DOHH2 (cell line): ENCODE data around the gene PRAME.

Source experiments
- CTCF ChIP-seq: fragments of 200-600 bp; sonication (generic); IDR thresholded peaks from one replicate; pipeline ENCODE4 v1.5.1; 2014; ENCODE audit warnings: antibody characterized with exemption, mild to moderate bottlenecking, low read depth, low read length; ENCODE audit not compliant: poor library complexity, severe bottlenecking
- EZH2phosphoT487 ChIP-seq: fragments of 200-600 bp; sonication (generic); IDR thresholded peaks from 2 replicates; pipeline ENCODE4 v1.6.1; 2017; ENCODE audit warnings: borderline replicate concordance, mild to moderate bottlenecking, antibody characterized with exemption, low read length, moderate library complexity, mixed read lengths

- no peak for TF ChIP-seq CTCF
- TF ChIP-seq EZH2phosphoT487 = no peak
These were observed 41.6 kb upstream of the PRAME start for GRCh38 chr22:22600531-22601261.
